ENCODE measurements around the gene INPP5K. TPM values are rescaled to one million over a fixed set of nuclear protein-coding genes. Genes with fewer than 3 reads are reported as not detected.
"Not testable (repeated sequence)": the region's sequence is repeated elsewhere in the genome, so short reads cannot be mapped to it uniquely, and the experiment has no call there.

Gene INPP5K
- total RNA-seq, 1 donor from 2014 or later = 35.4 TPM

DNA sequence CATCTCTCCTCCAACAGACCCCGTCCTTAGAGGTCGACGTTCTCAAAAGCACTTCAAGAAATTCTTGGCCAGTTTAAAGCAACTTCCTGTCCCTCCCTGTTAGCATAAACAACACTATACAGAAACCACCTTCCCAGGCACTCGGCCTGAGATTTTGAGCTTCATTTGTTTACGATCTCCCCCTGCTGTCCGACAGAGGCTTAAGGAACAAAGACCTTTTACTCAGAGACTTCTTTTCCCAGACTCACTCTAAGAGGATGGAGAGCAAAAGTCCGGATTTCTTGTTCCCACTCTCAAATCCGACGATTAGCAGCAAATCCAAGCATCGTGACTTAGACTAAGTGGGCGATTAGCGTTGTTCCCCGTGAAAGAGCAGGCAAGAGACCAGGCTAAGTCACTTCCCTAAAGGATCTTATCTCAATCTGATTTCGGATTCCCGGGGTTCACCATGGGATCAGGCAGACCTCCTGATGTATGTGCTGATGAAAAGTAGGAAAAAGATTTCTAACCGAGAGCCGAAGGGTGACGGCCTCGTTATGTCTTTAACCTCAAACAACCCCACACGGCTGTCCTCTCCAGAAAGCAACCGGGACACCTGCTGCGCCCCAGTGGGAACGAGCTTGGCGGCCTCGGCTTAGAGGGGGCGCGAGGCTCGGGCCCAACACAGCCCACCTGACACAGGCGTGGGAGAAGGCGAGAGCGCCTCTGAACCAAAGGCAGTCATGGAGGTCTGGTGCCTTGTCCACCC is 598 bp downstream of the INPP5K start:
- intact Hi-C loops (cut with DNase I) = loop anchor here (2.0 to 5.0 kb wide), 4 partner anchors 61 to 239 kb away; partner anchors contain the start of gene TRARG1
- ATAC-seq (peak; percentile 51), DNase-seq (ENCODE audit: missing footprints) (no peak)

DNA sequence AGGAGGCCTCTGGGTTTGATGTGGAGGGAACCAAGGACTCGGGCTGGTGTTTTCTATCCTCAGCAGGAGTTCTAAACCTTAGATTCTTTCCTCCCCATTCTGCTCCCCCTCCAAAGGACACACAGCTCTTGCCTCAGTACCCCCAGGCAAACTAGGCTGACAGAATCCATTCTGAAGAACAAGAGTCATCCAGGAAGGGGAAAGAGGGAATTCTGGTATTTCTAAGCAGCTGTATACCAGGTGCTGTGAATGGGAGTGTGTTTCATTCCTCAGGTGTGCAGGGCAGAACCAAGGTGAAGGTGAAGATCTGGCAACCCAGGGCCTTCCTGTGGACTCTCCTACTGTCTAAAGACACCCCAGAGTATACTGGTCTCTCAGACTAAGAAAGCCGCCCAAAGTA is 4.1 kb downstream of the INPP5K start:
- no peak for ATAC-seq
- DNase-seq (ENCODE audit: missing footprints) = no peak
- intact Hi-C loops (cut with DNase I) = no loop called here

- no peak for DNase-seq (ENCODE audit: missing footprints)
- ATAC-seq = no peak
These were observed 4.6 kb downstream of the INPP5K start for GRCh38 chr17:1511756-1512321.

GRCh38 chr17:1511290-1511689 is 5.1 kb downstream of the INPP5K start:
- ATAC-seq = peak; percentile 30
- DNase-seq (ENCODE audit: missing footprints) = no peak
- intact Hi-C loops (cut with DNase I) = no loop called here

More at GRCh38 chr17:1511756-1512321, 4.6 kb downstream of the INPP5K start:
- intact Hi-C loops (cut with DNase I) = no loop called here

- ATAC-seq (no peak), DNase-seq (ENCODE audit: missing footprints) (no peak)
- intact Hi-C loops (cut with DNase I) = loop anchor here (2.0 kb wide), 1 partner anchor 17 kb away; the partner anchor contains the start of gene MYO1C
These were observed 7.0 kb downstream of the INPP5K start for GRCh38 chr17:1509290-1509881.

GRCh38 chr17:1508709-1509108 is 7.7 kb downstream of the INPP5K start:
- DNase-seq (ENCODE audit: missing footprints); ATAC-seq: not testable (repeated sequence)
- intact Hi-C loops (cut with DNase I) = loop anchor here (2.0 kb wide), 1 partner anchor 16 kb away; the partner anchor contains the start of gene MYO1C

GRCh38 chr17:1506649-1507267 is 9.7 kb downstream of the INPP5K start:
- intact Hi-C loops (cut with DNase I) = no loop called here
- peak; percentile 80 for ATAC-seq
- no peak for DNase-seq (ENCODE audit: missing footprints)

GRCh38 chr17:1505586-1505985 is 10.8 kb downstream of the INPP5K start:
- DNase-seq (ENCODE audit: missing footprints) = no peak
- intact Hi-C loops (cut with DNase I) = no loop called here
- no peak for ATAC-seq

DNA sequence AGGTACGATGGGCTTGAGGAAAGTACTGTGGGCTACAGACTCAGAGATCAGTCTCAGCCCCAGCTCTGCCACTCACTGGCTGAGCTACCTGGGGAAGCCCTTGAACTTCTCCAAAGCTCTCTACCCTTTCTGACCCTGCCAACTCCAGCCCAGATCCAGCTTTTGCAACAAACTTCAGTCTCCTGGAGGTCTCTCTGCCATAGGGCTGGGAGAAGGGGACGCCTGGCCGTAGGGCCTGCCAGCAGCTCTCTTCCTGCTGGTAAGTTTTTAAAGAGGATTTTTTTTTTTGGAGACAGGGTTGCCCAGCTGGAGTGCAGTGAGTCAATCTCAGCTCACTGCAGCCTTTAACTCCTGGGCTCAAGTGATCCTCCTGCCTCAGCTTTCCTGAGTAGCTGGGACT is 11.5 kb downstream of the INPP5K start:
- ATAC-seq = no peak
- no peak for DNase-seq (ENCODE audit: missing footprints)
- intact Hi-C loops (cut with DNase I) = no loop called here

DNA sequence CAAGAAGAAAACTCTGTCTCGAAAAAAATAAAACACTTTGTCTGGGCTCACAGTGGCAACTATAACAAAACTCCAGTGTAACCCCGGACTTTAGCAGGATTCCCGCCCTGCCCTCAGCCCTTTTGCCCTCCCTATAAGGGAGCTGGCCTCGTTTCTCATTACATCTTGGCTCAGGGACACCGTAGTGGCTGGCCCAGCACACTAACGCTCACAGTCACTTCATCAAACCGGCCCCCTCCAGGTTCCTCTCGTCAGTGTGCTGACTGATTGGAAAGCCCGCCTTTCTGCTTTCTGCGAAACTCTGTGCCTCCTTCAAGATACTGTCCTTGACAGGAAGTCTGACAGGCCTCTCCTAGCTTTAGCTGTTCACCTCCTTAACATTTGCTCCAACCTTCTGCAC is 12.7 kb downstream of the INPP5K start:
- intact Hi-C loops (cut with DNase I) = no loop called here
- ATAC-seq = peak; percentile 46
- DNase-seq (ENCODE audit: missing footprints) = no peak

DNA sequence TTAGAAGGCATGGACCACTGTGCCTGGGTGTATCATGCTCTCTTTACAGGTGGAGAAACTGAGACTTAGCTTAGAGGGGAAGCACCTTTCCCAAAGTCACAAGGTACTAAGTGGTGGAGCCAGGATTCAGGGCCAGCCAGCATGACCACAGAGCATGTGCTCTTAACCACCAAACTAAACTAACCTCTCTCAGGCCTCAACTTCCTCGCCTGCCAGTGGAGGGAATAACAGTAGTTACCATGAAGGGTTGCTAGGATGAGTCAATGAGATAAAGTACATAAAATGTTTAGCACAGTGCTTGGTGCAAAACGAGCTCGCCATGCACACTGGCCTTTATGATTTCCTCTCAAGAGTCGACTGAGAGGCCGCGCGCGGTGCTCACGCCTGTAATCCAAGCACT is 17.5 kb downstream of the INPP5K start:
- DNase-seq (ENCODE audit: missing footprints) (no peak), ATAC-seq (no peak)
- intact Hi-C loops (cut with DNase I) = no loop called here

GRCh38 chr17:1498233-1498632 is 18.2 kb downstream of the INPP5K start:
- intact Hi-C loops (cut with DNase I) = no loop called here
- no peak for DNase-seq (ENCODE audit: missing footprints)
- ATAC-seq = no peak

DNA sequence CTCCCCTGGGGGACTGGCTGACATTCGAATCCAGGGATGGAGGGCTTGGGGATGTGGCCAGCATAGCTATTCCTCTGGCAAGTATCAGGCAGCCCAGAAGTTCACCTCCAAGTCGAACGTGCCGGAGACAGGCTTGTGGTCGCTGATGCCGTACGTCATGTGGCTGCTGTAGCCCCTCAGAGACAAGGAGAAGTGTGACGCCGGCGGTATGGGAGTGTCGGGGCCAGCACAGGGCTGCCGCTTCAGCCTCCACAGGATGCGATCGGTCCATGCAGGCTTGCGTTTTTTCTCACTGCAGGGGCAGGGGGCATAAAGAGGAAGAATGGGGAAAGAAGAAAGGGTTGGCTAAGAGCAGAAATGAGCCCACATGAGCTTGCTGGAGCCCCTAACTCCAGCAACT is 18.6 kb downstream of the INPP5K start:
- ATAC-seq (no peak), DNase-seq (ENCODE audit: missing footprints) (no peak)
- intact Hi-C loops (cut with DNase I) = no loop called here

DNA sequence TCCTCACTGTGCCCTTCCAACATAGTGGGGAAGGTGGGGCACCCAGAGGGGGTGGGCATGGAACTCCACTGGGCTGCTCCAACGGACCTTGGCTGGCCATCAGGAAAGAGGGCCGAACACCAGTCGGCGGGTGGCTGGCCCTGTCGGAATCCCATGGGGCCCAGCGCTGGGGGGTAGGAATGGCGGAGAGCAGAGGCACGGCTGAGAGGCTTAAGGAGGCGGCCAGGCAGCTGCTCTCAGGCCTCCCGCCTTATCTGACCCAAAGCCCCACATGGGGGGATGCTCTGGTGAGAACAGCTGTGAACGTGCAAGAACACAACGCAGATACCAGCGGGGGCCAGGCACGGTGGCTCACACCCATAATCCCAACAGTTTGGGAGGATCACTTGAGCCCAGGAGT is 19.5 kb downstream of the INPP5K start:
- ATAC-seq (no peak), DNase-seq (ENCODE audit: missing footprints) (no peak)
- intact Hi-C loops (cut with DNase I) = no loop called here

DNA sequence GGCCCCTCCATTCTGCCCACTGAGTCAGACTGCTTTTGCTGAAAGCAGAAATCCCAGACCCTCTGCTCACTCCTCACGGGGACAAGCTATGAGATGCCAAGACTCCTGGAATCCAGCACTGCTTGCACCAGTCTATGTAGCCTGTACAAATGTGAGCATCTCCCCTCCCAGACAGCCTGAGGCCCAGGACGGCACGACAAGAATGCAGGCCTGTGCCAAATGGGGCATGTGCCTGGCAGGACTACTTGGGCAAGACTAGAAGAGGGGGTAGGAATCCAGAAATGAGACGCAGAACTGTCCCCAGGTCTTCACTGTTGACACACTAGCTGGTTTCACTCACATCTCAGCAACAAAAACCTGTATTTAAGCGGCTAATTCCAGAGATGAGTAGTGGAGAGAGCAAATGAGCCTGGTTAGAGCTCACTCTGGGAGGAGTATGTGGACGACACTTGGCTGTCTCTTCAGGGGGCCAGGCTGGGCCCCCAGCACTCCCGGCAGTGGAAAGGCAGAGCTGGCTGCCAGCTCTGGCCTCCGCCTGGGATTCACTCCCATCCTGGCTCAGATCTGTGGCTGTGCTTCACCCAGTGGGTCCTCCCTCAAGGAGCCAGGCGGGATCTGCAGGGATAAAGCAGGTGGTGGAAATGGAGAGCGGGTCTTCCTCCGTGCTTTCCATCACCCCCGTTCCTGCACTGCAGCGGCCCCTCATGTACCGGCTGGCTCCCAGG is 21.0 kb downstream of the INPP5K start:
- intact Hi-C loops (cut with DNase I) = no loop called here
- ATAC-seq = peak; percentile 61

DNA sequence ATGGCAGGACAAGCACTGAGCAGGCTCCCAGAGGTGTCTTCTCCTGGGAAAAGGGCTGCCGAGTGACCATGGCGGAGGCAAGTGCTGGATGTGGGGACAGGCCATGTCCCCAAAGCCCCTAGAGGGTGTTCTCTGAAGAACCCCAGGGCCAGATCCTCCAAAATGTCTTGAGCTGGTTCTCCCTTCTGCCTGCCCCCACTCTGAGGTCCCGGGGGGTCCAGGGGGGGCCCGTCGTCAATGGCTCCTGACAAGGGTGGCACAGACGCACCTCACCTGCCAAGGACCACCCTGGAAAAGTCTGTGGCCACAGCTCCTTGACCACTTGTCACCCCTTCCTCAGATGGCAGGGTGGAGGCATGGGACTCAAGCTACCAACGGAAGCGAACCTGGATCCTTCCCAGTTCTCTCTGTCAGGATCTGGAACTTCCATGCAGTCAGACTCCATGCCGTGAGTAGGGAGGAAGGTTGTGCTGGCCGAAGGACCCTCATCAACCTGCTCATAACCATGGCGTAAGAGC is 21.6 kb downstream of the INPP5K start:
- DNase-seq (ENCODE audit: missing footprints) = no peak
- intact Hi-C loops (cut with DNase I) = no loop called here
- ATAC-seq = no peak

More for the DNA sequence above, 21.0 kb downstream of the INPP5K start:
- no peak for DNase-seq (ENCODE audit: missing footprints)

DNA sequence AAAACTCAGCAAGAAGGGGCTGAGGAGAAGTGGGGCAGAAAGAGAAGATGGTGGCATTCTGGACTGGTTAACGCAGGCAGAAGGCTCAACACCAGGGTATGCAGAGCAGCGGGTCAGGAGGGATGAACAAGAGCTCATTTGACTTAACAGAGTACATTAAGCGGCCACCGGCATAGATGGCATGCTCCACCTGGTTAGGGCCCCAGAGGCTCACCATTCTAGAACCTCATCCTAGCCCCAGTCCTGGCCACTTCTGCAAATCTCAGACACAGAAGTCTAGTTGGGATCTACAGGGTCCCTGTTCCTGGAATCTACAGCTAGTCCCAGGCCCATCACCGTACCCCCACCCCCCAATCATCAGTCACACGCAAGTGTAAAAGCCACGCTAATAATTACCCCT is 22.2 kb downstream of the INPP5K start:
- intact Hi-C loops (cut with DNase I) = no loop called here

GRCh38 chr17:1493291-1493980 is 23.0 kb downstream of the INPP5K start:
- intact Hi-C loops (cut with DNase I) = loop anchor here (2.0 kb wide), 1 partner anchor 15 kb away; no protein-coding TSS in a partner anchor
- ATAC-seq (peak; percentile 1), DNase-seq (ENCODE audit: missing footprints) (no peak)

More for the DNA sequence above, 22.2 kb downstream of the INPP5K start:
- ATAC-seq = no peak
- DNase-seq (ENCODE audit: missing footprints) = no peak
